HG03520 (cell line): ENCODE data around the gene ACAP1.
"Not testable (repeated sequence)": the region's sequence is repeated elsewhere in the genome, so short reads cannot be mapped to it uniquely, and the experiment has no call there.

Experiments used
- ATAC-seq: cut with Tn5 transposase; IDR thresholded peaks from one replicate; pipeline ENCODE4 v1.9.1; 2021; ENCODE audit warnings: mild to moderate bottlenecking, moderate library complexity; ENCODE audit not compliant: unreplicated experiment

The ACAP1 gene

GRCh38 chr17:7354262-7354843, 18.0 kb downstream of the ACAP1 start:
- ATAC-seq: no peak

GRCh38 chr17:7355053-7355452, 18.7 kb downstream of the ACAP1 start, which contains the start of gene TMEM95:
Gene TMEM95, plus strand, starts transcription at chr17:7355156. Its CDS starts 49 bp downstream, at chr17:7355205.
- no peak for ATAC-seq

- ATAC-seq: no peak
Measured at GRCh38 chr17:7355573-7355972, 19.2 kb downstream of the ACAP1 start.

- no peak for ATAC-seq
Measured at GRCh38 chr17:7356072-7356549, 19.8 kb downstream of the ACAP1 start.

GRCh38 chr17:7356756-7357155, 20.4 kb downstream of the ACAP1 start:
- ATAC-seq: no peak

- no peak for ATAC-seq
Measured at GRCh38 chr17:7357381-7357780, 21.1 kb downstream of the ACAP1 start.

GRCh38 chr17:7361906-7362305, 25.6 kb downstream of the ACAP1 start:
- no peak for ATAC-seq

- no peak for ATAC-seq
Measured at GRCh38 chr17:7363311-7363710, 27.0 kb downstream of the ACAP1 start.

GRCh38 chr17:7365963-7366362, 29.6 kb downstream of the ACAP1 start:
- ATAC-seq: not testable (repeated sequence)

GRCh38 chr17:7367083-7367482, 30.8 kb downstream of the ACAP1 start:
- ATAC-seq: no peak

- no peak for ATAC-seq
Measured at GRCh38 chr17:7367918-7368598, 31.7 kb downstream of the ACAP1 start.

GRCh38 chr17:7368599-7368994, 32.3 kb downstream of the ACAP1 start:
- not testable (repeated sequence) for ATAC-seq

- no peak for ATAC-seq
Measured at GRCh38 chr17:7369825-7370224, 33.5 kb downstream of the ACAP1 start.

- ATAC-seq: no peak
Measured at GRCh38 chr17:7370853-7371252, 34.5 kb downstream of the ACAP1 start.

- no peak for ATAC-seq
Measured at GRCh38 chr17:7374353-7374752, 38.0 kb downstream of the ACAP1 start.

- ATAC-seq: no peak
Measured at GRCh38 chr17:7379134-7379533, 42.8 kb downstream of the ACAP1 start.

GRCh38 chr17:7380321-7380720, 44.0 kb downstream of the ACAP1 start:
- ATAC-seq: no peak

GRCh38 chr17:7380855-7381683, 44.7 kb downstream of the ACAP1 start, which contains the start of gene TNK1:
Gene TNK1, plus strand, starts transcription at chr17:7381089. Its CDS starts 1,838 bp downstream, at chr17:7382927.
- ATAC-seq: no peak

- ATAC-seq: no peak
Measured at GRCh38 chr17:7382901-7383300, 46.6 kb downstream of the ACAP1 start.

- no peak for ATAC-seq
Measured at GRCh38 chr17:7383371-7383741, 47.0 kb downstream of the ACAP1 start.

- no peak for ATAC-seq
Measured at GRCh38 chr17:7383742-7384488, 47.6 kb downstream of the ACAP1 start.
